NCI-H1105 (cell line): Measurements from ENCODE around the gene GIT1.

Source experiments
- DNase-seq: peaks from one replicate; lab custom pipeline; 2025; lab: John Stamatoyannopoulos, UW

The GIT1 gene, protein sequence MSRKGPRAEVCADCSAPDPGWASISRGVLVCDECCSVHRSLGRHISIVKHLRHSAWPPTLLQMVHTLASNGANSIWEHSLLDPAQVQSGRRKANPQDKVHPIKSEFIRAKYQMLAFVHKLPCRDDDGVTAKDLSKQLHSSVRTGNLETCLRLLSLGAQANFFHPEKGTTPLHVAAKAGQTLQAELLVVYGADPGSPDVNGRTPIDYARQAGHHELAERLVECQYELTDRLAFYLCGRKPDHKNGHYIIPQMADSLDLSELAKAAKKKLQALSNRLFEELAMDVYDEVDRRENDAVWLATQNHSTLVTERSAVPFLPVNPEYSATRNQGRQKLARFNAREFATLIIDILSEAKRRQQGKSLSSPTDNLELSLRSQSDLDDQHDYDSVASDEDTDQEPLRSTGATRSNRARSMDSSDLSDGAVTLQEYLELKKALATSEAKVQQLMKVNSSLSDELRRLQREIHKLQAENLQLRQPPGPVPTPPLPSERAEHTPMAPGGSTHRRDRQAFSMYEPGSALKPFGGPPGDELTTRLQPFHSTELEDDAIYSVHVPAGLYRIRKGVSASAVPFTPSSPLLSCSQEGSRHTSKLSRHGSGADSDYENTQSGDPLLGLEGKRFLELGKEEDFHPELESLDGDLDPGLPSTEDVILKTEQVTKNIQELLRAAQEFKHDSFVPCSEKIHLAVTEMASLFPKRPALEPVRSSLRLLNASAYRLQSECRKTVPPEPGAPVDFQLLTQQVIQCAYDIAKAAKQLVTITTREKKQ

DNA sequence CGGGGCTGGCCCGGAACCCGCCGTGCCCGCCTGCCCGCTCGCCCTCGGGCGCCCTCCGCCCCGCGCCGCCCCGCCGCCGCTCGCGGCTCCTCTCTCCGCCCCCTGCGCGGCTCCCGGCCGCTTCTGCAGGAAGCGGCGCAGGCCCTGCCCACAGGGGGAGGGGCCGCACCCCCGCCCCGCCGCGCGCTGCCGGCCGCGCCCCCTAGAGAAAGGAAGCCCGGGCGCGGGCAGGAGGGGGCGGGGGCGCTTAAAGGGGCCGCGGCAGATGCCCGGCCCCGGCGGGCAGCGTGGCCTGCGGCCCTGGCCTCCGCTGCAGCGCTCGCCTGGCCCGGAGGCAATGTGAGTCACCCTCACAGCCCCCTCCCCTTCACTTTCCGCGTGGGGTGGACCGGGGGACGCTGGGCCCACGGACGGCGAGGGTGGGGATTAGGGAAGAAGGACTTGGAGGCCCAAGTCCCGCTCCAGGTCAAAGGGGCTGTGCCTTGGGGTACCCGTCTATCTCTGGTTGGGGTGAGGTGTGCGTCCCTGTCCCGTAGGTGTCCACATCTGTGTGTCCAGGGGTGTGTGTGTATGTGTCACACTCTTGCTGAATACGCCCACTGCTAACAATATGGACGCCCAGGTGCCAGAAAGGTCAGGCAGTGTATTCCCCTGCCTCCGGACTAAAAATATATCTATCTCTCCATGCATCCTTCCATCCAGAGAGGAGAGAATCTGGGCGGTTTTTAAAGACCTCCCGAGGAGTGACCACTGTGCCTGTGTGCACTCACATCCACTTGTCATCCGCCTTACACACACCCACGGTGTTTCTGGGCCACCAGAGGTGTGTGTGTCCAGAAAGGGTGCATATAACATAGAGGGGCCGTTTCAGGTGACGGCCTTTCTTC is at the start of gene GIT1:
Gene GIT1, minus strand, starts transcription at position 125 of the 887 bp plus-strand sequence. CDS start 270 bp downstream, outside the sequence.
- DNase-seq, result peak; percentile 79

DNA sequence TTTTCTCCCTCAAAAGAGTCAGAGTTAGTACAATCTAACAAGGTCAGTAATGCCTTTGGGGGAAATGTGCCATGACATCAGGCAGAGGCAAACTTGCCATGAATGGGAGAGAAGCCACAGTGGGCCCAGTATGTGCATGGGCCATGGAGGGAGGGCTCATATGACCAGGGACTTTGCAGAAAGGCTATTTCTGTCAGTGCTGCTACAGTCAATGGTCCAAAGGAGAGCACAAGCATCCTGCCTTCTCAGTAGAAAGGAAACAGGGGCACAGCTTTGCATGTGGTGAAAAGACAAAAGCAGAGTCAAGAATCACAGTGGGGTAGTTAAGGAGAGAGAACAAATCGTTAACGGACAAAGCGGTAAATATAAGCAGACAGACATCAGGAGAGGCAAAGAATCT is 44.4 kb upstream of the GIT1 start:
- DNase-seq, result no peak

- no peak for DNase-seq
Observed at GRCh38 chr17:29630630-29631193, 41.3 kb upstream of the GIT1 start.

DNA sequence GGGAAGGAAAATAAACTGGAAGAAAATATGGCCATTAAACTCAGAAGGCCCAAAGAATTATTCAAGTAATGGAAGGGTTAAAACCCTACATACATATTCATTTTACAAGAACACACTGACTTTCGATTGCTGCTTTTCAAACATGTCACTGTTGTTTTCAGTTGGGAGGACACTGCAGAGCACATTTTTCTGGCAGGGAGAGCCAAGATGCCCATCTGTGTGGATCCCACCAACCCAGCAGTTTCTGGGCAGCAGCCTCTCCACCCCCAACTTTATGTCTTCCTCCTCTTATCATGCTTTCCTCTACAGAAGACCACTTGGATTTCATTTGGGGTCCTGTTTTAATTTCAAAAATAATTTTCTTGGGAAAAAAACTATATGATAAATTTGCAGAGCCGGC is 40.4 kb upstream of the GIT1 start:
- DNase-seq, result no peak

GRCh38 chr17:29628644-29629043 is 39.2 kb upstream of the GIT1 start:
- DNase-seq, result no peak

DNA sequence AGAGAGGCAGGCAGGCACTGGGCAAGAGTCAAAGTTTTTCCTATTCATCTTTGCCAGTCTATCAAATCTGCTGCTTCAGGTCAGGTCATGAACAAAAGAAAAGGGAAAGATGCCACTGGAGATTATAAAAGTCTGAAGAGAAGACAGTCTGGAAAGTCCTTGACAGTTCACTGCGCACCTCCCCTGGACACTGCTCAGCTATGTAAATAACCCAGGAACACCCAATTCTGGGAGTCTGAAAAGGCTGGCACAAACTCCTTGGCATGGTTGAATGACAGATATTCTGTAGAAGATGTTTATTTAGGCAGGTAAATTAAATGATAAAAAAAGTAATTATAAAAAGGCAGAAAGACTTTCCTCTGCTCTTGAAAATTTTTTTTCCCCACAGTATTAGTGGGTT is 38.5 kb upstream of the GIT1 start:
- no peak for DNase-seq

DNA sequence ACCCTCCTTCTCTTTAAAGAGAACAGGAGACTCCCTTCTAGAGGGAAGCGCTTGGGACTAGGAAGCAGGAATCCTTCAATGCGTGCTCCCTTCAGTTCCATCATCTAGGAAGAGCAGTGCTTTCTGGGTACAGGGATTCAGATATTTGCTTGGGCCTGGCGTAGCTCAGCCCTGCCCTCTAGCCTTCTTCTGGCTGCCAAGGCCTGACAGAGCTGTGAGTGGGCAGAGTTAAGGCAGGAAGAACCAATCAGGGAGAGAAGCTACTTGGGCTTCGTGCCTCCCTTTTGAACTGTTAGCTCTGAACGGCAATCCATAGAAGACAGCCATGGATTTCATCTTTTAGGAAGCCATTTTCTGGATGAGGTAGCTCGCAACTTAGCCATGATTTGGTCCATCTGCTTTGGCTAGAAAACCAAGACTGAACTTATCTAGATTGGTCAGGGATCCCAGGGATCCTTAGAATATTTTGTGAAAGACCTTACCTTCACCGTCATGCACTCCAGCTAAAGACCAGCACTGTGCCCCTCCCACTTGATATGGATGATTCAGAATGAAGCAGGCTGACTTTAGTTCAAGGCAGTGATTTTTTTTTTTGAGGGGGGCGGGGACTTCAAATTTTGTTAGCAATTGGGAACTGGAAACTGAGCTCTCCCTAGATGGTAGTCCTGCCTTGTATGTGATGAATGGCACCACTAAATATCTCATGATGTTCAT is 35.7 kb upstream of the GIT1 start:
- no peak for DNase-seq

DNA sequence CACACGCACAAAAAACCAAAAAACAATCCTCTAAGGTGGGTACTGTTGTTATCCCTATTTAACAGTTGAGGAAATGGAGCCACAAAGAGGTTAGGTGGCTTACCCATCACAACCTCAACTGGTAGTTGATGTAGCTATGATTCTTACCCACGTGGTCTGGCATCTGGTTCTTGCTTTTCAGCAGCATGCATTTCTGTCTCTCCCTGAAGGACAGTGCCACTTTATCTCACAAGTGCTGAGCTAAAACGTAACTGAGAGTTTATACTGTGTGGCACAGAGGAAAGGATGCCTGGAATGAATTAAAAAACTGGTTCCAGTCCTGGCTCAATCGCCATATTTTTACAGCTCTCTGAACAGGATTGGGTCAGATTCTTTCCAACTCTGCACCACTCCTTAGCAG is 35.1 kb upstream of the GIT1 start:
- no peak for DNase-seq

- DNase-seq, result no peak
Observed at GRCh38 chr17:29623283-29623647, 33.8 kb upstream of the GIT1 start.

GRCh38 chr17:29622337-29623282 is 33.2 kb upstream of the GIT1 start, which contains the start of gene CORO6:
CORO6 (minus strand) TSS chr17:29622912; CDS start chr17:29621421, 1,491 bp downstream.
- DNase-seq, result peak; percentile 21

- no peak for DNase-seq
Observed at GRCh38 chr17:29621751-29622194, 32.3 kb upstream of the GIT1 start.

GRCh38 chr17:29620779-29621500 is 31.5 kb upstream of the GIT1 start:
- DNase-seq, result no peak

- DNase-seq, result no peak
Observed at GRCh38 chr17:29620271-29620670, 30.8 kb upstream of the GIT1 start.

GRCh38 chr17:29619251-29619650 is 29.8 kb upstream of the GIT1 start:
- no peak for DNase-seq

DNA sequence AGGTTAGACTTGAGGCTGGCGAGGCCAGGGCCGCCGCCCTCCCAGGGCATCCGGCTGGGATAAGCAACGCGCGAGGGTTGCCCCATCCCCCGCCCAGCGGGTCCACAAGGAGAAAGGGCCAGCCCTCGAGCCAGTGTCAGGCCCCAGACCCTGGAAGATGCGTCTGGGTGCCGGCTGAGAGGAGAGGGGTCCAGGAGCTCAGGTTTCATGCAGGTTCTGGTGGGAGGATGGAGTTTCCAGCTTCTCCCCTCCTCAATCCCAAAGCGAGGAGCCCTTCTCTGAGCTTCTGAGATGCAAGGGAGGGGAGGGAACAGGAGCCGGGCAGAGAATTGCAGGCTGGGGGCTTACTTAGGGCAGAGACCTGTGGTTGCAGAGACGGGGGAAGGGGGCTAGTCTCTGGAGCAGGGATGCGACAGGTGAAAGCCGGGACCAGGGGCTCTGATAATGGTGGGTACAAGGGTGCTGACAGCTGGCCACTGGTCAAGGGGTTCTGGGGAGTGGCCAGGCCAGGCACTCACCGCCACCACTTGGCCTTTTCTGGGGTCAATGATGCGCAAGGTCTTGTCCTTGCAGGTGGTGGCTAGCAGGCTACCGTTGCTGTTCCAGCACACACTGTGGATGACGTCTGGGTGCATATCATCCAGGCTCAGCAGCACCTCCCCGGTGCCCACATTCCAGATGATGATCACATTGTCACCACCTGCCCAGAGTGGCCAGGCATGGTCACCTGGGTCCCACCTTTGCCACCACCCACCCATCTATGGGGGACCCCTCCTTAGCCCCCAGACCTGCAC is 29.0 kb upstream of the GIT1 start:
- no peak for DNase-seq

DNA sequence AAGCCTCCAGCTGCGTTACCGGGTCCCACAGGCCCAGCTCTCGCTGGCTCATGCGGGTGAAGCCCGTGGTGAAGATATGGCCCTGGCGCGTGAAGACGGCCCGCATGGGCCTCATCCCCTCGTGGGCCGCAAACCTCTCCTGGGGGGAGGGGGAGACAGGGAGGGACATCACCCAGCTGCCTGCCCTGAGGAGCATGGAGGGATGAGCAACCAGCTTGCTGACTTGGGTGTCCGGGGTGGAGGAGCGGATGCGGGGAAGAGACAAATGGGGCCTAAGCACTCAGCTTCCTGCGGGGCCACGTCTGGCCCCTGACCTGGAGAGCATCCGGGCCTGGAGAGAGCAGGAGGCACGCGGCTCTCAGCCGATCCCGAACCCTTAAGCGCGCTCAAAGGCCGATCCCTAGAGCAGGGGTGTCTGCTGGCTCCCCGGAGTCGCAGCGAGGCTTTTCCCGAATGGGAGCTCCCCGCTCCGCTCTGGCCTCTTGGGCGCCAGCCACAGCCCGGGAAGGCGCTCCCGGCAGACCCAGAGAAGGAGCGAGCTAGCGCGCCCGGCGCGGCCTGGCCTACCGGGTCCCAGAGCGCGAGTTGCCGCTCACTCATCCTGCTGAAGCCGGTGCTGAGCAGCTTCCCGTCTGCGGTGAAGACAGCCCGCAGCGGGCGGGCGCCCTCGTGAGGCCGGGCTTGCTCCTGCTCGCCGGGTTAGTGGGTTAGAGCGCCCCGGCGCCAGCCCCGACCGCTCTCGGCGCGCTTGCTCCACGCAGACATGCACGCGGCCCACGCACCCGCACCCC is 28.2 kb upstream of the GIT1 start:
- DNase-seq, result peak; percentile 61

DNA sequence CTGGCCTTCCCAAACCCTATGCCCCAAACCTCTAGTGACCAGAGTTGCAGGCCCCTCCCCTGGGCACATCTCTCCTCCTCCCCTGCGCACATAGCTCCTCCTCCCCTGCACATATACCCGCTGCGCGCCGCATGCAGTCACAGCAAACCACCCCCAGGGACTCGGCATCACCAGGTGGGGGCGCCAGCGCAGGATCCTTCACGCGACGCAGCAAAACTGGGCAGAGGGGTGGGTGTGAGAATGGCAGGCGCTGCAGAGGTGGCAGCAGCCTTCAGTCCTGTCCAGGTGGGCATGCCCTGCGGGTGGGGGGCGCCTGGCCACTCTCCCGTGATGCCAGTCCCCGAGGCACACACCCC is 27.7 kb upstream of the GIT1 start:
- DNase-seq, result peak; percentile 79
